HG03460 (cell line): Measurements from ENCODE around the gene METTL18.

ENCODE experiments used
- ATAC-seq: cut with Tn5 transposase; IDR thresholded peaks from one replicate; pipeline ENCODE4 v1.9.1; 2021; ENCODE audit not compliant: unreplicated experiment

The METTL18 gene

DNA sequence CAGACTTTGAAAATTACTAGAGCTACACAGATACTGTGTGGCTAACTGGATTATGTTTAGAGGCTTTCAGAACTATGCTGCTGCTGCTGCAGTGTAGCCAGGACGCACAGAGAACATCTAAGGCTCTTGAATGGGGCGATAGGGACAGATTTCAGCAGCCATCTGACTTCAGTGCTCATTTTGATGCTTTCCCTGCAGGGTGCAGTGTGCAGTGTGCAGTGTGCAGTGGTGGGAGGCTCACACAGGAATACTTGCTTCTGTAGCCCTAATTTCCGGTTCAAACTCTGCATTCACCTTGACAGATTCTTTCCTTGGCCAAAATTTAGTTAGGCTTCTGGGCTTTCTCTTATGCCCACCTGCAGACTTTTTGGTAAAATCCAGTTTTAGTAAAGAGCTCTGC lies 7.7 kb downstream of the METTL18 start:
- no peak for ATAC-seq

DNA sequence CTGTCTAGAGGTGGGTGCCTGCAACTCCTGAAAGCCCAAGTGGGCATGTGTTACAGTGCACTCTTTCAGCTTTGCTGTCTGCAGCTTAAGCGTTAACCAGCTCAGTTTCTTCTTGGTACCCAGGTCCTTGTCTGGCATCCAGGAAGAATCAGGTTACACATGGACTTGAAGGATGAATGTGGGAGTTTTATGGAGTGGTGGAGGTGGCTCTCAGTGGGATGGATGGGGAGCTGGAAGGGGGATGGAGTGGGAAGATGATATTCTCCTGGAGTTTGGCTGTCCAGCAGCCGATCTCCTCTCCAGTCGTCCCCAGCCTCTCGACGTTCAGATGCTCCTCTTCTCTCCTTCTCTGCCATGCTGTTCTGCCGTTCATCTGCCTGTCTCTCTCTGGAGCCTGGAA lies 9.4 kb downstream of the METTL18 start:
- ATAC-seq, result no peak

DNA sequence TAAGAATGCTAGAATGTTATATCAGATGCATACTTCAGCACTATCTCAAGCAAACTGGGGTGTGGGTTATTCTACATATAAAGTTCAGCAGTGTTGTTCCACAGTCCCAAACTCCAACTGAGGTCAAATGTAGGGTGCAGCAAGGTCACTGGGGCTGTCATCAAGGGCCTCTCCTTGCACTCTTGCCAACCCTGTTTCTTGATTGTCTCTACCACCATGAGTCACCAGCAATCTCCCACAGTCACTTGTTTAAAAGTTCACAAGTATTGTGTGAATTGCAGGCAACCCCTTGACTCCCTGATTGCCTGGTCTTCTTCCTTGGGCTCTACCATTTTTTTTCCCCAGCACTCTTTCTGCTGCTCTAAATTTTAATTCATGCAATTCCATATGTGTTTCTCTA lies 10.6 kb downstream of the METTL18 start:
- no peak for ATAC-seq

DNA sequence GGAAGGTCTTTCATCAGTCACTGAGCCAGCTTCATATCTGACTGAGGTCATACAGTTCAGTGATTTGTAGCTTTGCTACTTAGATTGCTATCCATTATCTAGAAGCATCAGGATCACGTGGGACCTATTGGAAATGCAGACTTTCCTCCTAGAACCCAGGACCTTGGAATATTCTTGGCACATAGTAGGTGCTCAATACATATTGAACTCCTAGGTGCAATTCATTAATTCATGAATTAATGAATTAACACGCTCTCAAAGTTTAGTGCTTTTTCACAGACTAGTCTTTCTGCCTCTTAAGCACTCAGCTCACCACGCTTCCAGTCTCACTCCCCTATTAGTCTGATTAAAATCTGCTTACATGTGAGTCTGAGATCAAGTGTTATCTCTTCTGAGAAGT lies 12.1 kb downstream of the METTL18 start:
- ATAC-seq, result no peak

DNA sequence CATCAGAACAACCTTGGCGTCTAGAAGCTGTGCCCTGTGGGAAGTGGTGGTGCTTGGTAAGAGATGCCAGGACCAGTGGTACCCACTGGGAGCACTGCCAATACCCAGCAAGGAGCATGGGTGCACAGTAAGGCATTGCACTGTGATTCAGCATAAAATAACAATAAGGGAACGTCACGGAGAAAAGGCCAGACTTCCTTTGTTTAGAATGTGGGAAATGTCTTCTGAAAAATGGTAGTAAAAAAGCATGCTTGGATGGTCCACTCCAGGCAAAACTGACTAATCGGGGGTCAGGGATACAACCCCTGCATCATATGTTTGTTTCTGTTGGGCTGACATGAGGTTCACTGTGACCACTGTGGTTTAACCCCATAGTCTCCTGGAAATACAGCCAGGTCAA lies 14.7 kb downstream of the METTL18 start:
- ATAC-seq, result no peak

DNA sequence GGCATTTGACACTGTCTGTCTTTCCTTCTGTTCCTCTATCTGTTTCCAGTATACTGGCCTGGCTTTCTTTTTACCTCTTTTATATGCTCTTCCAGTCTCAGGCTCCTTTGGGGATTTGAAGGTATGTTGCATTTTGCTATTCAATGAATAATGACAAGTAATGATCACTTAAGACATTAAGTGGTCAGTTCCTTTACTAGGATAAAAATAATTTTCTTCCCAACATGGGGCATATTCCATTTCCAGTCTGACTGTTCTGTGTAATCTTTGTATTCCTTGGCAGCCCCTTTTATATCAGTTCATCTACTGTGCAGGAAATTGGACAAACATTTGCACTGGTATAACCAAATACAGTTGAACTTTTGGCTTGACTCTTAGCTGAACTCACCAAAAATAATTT lies 15.6 kb downstream of the METTL18 start:
- ATAC-seq, result no peak

DNA sequence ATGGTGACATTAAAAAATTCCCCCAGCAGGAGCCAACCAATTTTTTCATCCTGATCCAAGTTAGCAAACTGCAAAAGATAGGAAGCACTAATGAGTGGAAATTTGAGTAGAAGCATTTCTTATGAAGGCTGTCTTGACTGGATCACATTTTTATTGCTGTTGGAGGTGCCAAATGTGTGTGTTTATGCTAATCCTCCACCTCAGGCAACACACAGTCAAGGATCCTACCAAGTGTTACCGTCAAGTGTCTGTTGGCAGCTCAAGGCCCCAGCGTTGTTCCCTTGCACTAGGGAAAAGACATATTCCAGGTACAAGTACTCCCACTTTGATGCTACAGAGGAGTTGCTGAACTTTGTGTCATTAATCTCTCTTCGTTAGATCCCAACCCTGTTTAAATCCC lies 18.3 kb downstream of the METTL18 start:
- ATAC-seq, result no peak

DNA sequence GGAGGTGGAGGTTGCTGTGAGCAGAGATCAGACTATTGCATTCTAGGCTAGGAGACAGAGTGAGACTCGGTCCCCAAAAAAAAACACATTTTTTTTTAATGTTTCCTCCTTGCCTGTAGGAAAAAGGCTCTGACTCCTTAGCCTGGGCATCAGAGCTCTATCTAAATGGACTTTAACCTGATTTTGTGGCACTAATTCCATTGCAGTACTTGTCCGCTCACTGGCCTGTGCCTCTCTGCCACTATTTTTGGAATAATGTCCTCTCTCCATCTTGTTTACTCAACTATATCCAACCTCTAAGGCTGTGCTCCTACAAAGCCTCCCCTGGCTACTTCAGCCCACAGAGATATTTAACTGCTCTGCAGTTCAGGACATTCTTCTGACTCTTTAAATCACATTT lies 26.5 kb downstream of the METTL18 start:
- no peak for ATAC-seq

DNA sequence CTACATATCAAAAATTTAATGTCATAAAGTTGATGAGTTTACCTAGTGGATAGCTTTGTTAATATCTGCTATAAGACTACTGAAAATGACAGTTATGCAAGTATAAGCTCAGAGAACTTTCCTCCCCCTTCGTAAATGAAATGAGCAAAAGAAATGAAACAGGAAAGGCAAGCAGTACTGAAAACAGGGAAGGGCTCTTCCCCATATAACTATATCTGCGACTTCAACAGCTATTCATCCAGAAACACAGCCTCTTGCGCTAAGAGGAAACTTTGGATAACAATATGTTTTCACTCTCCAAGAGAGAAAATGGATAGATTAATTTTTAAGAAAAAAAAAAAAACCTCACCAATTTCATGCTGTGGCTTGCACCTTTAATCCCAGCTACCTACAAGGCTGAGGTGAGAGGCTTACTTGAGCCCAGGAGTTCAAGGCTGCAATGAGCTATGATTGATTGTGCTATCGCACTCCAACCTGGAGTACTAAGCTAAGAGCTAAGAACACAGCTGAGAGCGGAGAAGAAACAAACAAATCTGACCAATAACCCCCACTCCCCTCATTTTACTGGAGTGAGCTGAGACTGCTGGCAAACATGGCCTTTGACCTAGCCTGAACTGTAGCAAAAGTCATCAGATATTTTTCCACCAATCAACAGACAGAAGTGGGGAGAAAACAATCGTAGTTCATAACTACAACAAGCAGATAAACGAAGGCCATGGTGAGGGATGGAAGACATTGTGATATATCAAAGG lies 29.0 kb downstream of the METTL18 start:
- no peak for ATAC-seq

DNA sequence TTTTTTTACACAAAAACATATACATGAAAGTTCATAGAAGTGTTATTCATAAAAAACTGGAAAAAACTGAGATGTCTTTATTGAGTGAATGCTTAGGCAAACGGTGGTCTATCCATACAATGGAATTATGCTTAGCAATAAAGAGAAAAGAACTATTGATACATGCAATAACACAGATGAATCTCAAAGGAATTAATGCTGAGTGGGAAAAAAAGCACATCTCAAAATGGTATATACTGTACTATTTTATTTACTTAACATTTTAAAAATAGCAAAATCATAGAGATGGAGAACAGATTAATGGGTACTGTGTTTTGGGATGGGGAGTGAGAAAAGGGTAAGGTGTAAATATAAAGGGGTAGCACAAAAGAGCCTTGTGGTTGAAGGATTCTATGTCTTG lies 29.8 kb downstream of the METTL18 start:
- ATAC-seq, result no peak

DNA sequence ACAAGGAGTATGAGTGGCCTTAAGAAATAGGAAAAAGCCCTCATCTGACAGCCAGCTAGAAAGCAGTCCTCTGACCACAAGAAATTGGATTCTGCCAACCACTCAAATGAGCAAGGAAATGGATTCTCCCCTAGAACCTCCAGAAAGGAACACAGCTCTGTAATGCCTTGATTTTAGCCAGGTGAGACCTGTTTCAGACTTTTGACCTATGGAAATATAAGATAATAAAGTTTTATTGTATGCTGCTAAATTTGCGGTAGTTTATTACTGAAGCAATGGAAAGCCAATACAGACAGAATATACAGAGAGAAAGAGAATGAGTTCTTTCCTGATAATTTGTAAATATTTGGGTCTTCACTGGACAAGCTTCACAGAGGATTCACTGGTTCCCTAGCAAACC lies 32.0 kb downstream of the METTL18 start:
- no peak for ATAC-seq

DNA sequence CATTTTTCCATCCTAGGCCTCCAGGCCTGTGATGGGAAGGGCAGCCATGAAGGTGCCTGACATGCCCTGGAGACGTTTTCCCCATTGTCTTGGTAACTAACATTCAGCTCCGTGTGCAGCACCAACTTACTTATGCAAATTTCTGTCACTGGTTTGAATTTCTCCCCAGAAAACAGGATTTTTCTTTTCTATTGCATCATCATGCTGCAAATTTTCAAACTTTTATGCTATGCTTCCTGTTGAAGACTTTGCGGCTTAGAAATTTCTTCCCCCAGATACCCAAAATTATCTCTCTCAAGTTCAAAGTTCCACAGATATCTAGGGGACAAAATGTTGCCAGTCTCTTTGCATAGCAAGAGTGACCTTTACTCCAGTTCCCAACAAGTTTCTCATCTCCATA lies 35.7 kb downstream of the METTL18 start:
- ATAC-seq, result no peak

DNA sequence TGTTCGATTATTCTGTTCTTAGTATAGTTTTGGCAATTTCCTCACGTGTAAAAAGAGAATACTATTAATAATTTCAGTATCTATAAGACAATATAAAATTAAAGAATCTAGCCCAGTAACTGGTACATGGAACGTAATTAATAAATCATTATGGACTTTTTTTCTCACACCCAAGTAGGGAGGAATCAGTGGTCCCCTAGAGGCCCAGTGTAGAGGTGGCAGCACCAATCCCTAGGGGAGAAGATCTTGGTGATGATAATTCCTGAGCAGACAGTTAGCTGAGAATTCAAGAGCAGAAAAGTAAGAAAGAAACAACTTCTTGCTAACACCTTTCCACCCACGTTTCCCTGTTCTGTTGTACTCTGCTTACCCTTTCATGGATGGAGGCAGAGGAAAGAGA lies 41.2 kb downstream of the METTL18 start:
- ATAC-seq, result no peak

DNA sequence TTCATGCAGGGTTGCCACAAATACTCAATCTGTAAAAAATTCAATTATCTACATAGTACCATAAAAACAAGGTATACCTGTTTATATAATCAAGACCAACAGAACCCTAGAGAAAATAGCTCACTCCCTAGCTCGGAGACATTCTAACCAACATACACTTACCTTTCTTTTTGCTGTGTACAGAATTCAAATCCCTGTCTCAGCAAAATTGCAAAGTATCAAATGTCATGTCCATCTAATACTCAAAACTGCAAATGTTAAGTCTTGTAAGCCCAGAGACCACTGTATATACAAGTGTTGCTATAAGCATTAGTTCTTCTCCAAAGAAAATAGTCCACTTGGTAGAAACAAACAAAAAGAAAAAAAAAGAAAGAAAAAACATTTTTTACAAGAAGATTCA lies 44.7 kb downstream of the METTL18 start:
- ATAC-seq, result no peak

DNA sequence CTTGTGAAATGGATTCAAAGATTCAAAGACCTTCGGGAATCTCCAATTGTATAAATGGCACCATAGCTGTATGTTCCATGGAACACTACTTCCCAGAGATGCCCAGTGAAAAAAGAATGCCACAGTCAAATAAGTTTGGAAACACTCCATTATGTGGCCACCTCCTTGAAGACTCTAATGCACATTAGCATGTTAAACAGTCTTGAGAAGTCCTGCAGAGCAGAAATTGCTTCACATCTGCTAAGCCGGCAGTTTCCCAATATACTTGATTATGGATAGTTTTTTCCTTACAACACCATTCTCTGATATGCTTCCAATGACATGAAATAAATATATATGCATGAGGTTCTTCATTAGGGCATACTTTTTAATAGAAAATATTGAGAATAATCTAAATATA lies 48.2 kb downstream of the METTL18 start:
- no peak for ATAC-seq

DNA sequence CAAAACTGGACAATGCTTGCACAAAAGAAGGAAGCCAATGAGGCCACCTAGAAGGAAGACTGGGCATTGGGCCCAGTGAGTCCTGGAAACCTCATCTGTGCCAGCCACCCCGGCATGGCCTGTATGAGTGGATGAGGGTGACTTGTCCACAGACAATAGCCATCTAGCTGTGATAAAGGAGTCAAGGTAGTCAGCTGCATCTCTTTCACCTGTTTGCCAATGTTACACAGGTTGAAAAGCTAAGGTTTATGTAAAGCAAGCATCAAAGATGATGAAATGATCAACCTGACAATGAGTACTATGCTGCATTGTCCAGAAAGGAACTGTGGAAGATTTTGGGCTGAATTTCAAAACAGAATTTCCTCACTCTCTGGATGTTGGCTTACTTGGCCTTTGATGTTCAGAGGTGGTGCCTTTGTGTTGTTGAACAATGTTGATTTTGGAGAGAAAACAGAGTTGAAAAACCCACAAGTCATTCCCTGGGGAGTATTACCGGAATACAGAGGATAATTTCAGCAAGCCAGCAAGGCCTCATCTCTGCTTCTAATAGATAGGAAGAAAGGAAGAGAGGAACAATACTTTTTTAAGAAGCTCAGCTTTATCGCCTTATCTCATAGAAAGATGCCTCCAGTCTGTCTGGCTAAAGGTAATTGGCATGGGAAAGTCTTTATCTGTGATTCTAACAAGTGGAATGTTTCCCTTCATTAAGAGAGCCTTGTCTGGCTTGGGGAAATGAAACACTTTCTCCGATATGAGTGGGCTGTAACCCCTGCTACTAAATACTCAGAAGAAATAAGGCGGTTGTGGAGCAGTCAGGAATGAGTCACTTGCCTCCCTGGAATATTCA lies 49.5 kb downstream of the METTL18 start:
- ATAC-seq, result no peak
